A673 (cell line): ENCODE results near the gene DPYSL4. TPM values are rescaled to one million over a fixed set of nuclear protein-coding genes. Genes with fewer than 3 reads are reported as not detected.

Experiments
- BruUV-seq: library from RNA; stranded (reverse); fragments of 400-500 nt; replicated peaks from 2 replicates; lab custom pipeline; 2021; lab: Mats Ljungman, UMichigan
- CTCF ChIA-PET: fragments of 300-600 bp; sonication (Branson Sonifier 250); formaldehyde crosslinking; loops from one replicate; lab custom pipeline; 2022; ENCODE audit warnings: antibody characterized with exemption; lab: Charles Lee
- POLR2A ChIA-PET: fragments of 300-600 bp; sonication (Branson Sonifier 250); formaldehyde crosslinking; loops from one replicate; lab custom pipeline; 2022; ENCODE audit warnings: antibody characterized with exemption; ENCODE audit not compliant: low non-redundant PET; lab: Charles Lee
- DNase-seq: peaks from one replicate; pipeline ENCODE4 v3.0.0-alpha.2; 2015; ENCODE audit warnings: low spot score
- H3K27ac ChIP-seq: fragments of 200-600 bp; sonication (generic); 2 replicates; pipeline ENCODE4 v1.5.1; 2016; ENCODE audit warnings: mixed run types, low read depth, mild to moderate bottlenecking, mixed read lengths, antibody characterized with exemption, low read length; ENCODE audit not compliant: poor library complexity, severe bottlenecking
- H3K27me3 ChIP-seq: fragments of 200-600 bp; sonication (generic); replicated peaks from 2 replicates; pipeline ENCODE4 v1.6.1; 2017; ENCODE audit warnings: mixed run types, low read depth, mild to moderate bottlenecking, mixed read lengths, antibody characterized with exemption, low read length; ENCODE audit not compliant: insufficient read depth, poor library complexity
- H3K36me3 ChIP-seq: fragments of 200-600 bp; sonication (generic); 2 replicates; pipeline ENCODE4 v1.6.1; 2016; ENCODE audit warnings: mixed run types, mild to moderate bottlenecking, mixed read lengths, antibody characterized with exemption, low read length; ENCODE audit not compliant: insufficient read depth, poor library complexity, severe bottlenecking
- H3K4me1 ChIP-seq: fragments of 200-600 bp; sonication (generic); 2 replicates; pipeline ENCODE4 v1.6.1; 2017; ENCODE audit warnings: mixed run types, mild to moderate bottlenecking, mixed read lengths, antibody characterized with exemption, low read length; ENCODE audit not compliant: insufficient read depth, poor library complexity, severe bottlenecking
- H3K4me3 ChIP-seq: fragments of 200-600 bp; sonication (generic); 2 replicates; pipeline ENCODE4 v1.5.1; 2016; ENCODE audit warnings: low read depth, mixed run types, mild to moderate bottlenecking, mixed read lengths, low read length; ENCODE audit not compliant: poor library complexity, severe bottlenecking
- H3K9me3 ChIP-seq: fragments of 200-600 bp; sonication (generic); 2 replicates; pipeline ENCODE4 v1.6.1; 2016; ENCODE audit warnings: mixed run types, low read depth, mild to moderate bottlenecking, mixed read lengths, antibody characterized with exemption, low read length; ENCODE audit not compliant: poor library complexity, severe bottlenecking
- EZH2 ChIP-seq: fragments of 200-600 bp; sonication (generic); IDR thresholded peaks from 2 replicates; pipeline ENCODE4 v1.6.1; 2017; ENCODE audit warnings: borderline replicate concordance, low read depth, mild to moderate bottlenecking, mixed read lengths, antibody characterized with exemption, low read length; ENCODE audit not compliant: poor library complexity, severe bottlenecking
- intact Hi-C: fragments of 100-400 bp; cut with micrococcal nuclease; formaldehyde crosslinking; loops from one replicate; pipeline ENCODE4 v1.10.0; 2022; ENCODE audit not compliant: unreplicated experiment
- total RNA-seq: library from RNA; stranded (reverse); gene quantifications from 2 replicates; pipeline ENCODE4 v1.2.3, GENCODE V29; 2021
- TF ChIP-seq, protein P1 (sequence below): fragments of 300-800, 200-600 bp; sonication (generic); conservative IDR thresholded peaks from 2 replicates; pipeline ENCODE4 v1.5.1; 2017; ENCODE audit warnings: low read depth, mild to moderate bottlenecking, antibody characterized with exemption, low read length, moderate library complexity, mixed read lengths

DPYSL4 gene
- total RNA-seq, 1 experiment from 2014 or later, result 13.1 TPM

DNA sequence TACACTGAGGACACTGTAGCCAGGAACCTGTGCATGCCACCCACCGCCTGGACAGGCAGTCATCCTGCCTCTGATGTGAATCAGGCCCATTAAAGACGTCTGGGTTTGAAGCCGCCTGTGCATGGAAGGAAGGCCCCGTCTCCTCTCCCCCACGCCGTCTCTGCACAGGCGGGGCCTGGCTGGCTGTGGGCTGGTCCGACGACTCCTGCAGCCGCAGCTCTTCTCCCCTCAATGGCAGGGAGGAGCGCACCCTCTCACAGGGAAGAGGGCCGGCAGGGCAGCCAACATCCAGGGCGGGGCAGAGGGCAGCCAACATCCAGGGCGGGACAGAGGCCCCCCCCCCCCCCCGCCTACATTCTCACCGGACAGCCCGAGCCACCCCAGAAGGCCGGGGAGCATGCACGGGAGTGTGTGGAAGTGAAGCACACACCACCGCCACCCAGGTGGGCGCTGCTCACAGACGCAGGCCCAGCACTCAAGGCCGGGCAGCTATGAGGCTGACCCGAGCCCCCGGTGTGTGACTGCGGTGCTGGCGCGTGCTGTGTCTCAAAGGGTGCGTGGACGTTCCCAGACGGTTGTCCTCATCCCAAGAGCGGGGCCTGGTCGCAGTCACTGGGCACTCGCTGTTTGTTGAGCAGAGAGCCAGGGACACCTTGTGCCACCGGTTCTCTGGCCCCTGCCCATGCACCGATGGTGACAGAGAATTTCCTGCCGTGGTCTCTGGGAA lies 19.1 kb downstream of the DPYSL4 start:
- no peaks in the 10 kb centered on the region for H3K36me3 ChIP-seq
- no peaks in the 10 kb centered on the region for H3K9me3 ChIP-seq
- CTCF ChIA-PET, result no interaction called here
- no TSS peak for BruUV-seq
- no peak overlapping the region for H3K4me3 ChIP-seq
- POLR2A ChIA-PET, result no interaction called here
- TF ChIP-seq, protein P1, sequence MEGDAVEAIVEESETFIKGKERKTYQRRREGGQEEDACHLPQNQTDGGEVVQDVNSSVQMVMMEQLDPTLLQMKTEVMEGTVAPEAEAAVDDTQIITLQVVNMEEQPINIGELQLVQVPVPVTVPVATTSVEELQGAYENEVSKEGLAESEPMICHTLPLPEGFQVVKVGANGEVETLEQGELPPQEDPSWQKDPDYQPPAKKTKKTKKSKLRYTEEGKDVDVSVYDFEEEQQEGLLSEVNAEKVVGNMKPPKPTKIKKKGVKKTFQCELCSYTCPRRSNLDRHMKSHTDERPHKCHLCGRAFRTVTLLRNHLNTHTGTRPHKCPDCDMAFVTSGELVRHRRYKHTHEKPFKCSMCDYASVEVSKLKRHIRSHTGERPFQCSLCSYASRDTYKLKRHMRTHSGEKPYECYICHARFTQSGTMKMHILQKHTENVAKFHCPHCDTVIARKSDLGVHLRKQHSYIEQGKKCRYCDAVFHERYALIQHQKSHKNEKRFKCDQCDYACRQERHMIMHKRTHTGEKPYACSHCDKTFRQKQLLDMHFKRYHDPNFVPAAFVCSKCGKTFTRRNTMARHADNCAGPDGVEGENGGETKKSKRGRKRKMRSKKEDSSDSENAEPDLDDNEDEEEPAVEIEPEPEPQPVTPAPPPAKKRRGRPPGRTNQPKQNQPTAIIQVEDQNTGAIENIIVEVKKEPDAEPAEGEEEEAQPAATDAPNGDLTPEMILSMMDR, result no peak
- no peak for TF ChIP-seq EZH2
- H3K4me1 ChIP-seq, result no peaks in the 10 kb centered on the region
- no peak overlapping the region for H3K27ac ChIP-seq
- DNase-seq, result no peak
- intact Hi-C loops, result no loop called here
- H3K27me3 ChIP-seq, result no peaks in the 10 kb centered on the region

DNA sequence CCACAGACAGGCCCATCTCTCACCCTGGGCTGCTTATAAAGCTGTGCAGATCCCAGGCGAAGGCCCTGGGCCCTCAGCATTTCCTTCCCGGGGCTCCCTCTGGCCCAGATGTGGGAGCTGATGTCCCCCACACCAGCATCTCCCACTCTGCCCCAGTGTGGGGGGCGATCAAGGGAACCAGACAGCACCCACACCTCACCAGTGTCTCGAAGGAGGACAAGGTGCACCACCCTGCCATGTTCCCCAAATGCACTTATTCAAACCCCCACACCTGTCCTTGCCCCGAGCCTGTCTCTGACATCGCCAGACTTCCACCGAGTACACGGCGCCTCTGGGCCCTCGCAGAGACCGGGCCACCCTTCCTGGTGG lies 19.6 kb downstream of the DPYSL4 start:
- no peak for TF ChIP-seq EZH2
- TF ChIP-seq, protein P1, result no peak
- no peaks in the 10 kb centered on the region for H3K27me3 ChIP-seq
- no peak overlapping the region for H3K27ac ChIP-seq
- no peaks in the 10 kb centered on the region for H3K9me3 ChIP-seq
- no peak for DNase-seq
- CTCF ChIA-PET, result no interaction called here
- POLR2A ChIA-PET, result no interaction called here
- no TSS peak for BruUV-seq
- H3K4me1 ChIP-seq, result no peaks in the 10 kb centered on the region
- no peak overlapping the region for H3K4me3 ChIP-seq
- H3K36me3 ChIP-seq, result no peaks in the 10 kb centered on the region
- intact Hi-C loops, result no loop called here

DNA sequence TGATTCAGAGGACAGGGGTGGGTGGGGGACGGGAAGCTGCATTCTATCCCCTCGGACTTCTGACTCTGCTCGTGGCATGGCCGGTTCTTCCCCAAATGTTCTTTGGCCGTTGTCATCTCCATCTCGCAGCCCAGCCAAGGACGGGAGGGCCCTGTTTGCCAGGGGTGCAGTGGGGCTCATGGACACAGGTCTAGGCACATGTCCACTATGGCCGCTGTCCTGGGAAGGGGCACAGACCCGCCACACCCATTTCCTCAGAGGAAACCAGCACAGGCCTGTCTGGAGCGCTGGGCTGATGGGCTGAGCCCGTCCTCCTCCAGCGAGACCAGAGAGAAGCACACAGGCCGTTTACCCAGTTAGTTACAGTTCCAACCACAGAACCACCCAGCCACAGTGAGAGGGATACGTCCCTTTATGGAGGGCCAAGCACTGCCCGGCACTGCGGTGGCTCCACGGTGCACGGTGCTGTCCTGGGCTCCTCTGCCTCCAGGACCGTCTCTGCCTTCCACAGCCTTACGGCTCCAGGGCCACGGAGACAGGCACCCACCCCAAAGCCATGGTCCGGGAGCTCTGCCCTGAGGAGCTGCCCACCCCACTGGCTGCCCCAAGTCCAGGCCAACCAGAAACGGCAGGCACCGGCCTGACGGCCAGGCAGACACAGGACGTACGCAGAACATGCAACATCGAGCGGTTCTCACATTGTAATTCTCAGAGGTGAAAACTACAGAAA lies 20.2 kb downstream of the DPYSL4 start:
- DNase-seq, result no peak
- Histone ChIP-seq H3K4me1 (no peaks in the 10 kb centered on the region), H3K9me3 (no peaks in the 10 kb centered on the region), H3K27ac (no peak overlapping the region), H3K36me3 (no peaks in the 10 kb centered on the region), H3K27me3 (no peaks in the 10 kb centered on the region), H3K4me3 (no peak overlapping the region)
- CTCF ChIA-PET, result no interaction called here
- BruUV-seq, result no TSS peak
- POLR2A ChIA-PET, result no interaction called here
- intact Hi-C loops, result no loop called here
- TF ChIP-seq, protein P1, result no peak
- no peak for TF ChIP-seq EZH2
